Uterus (tissue), 4 donors: Measurements from ENCODE around the gene KIRREL3. TPM values are rescaled to one million over a fixed set of nuclear protein-coding genes. Genes with fewer than 3 reads are reported as not detected.

Source experiments
- DNase-seq, 2 donors: peaks; one replicate each; pipeline ENCODE4 v3.0.0-alpha.2; 2019 to 2020
- H3K27ac ChIP-seq, 2 donors: fragments of 200-600 bp; sonication (generic); 1 replicate in 1 of 2; 2 replicates in 1 of 2; pipeline ENCODE4 v1.5.1; 2016 to 2018
- H3K27me3 ChIP-seq, 2 donors: fragments of 200-600 bp; sonication (generic); one replicate each; pipeline ENCODE4 v1.5.1; 2018 to 2019; ENCODE audit warnings: control low read depth in 1 of 2
- H3K36me3 ChIP-seq, 2 donors: fragments of 200-600 bp; sonication (generic); one replicate each; pipeline ENCODE4 v1.5.1; 2019; ENCODE audit warnings: control low read depth in 1 of 2
- H3K4me1 ChIP-seq, 2 donors: fragments of 200-600 bp; sonication (generic); one replicate each; pipeline ENCODE4 v1.5.1; 2018 to 2019; ENCODE audit warnings: control low read depth in 1 of 2
- H3K4me3 ChIP-seq, 2 donors: fragments of 200-600 bp; sonication (generic); 1 replicate in 1 of 2; 2 replicates in 1 of 2; pipeline ENCODE4 v1.5.1; 2018 to 2019; ENCODE audit warnings: mild to moderate bottlenecking in 1 of 2
- H3K9me3 ChIP-seq, 2 donors: fragments of 200-600 bp; sonication (generic); one replicate each; pipeline ENCODE4 v1.5.1; 2019; ENCODE audit warnings: control low read depth in 1 of 2
- POLR2A ChIP-seq, 2 donors: fragments of 450-650 bp; IDR thresholded peaks; one replicate each; pipeline ENCODE4 v1.6.1; 2016; ENCODE audit warnings: antibody characterized with exemption in 2 of 2, mild to moderate bottlenecking in 1 of 2, moderate library complexity in 1 of 2
- intact Hi-C: fragments of 100-400 bp; cut with DNase I; formaldehyde crosslinking; loops from one replicate; pipeline ENCODE4 v1.15.1; 2023; ENCODE audit warnings: low total_unique reads
- total RNA-seq, 4 donors: library from RNA; depleted of rRNA in 3 of 4; stranded (reverse); fragments of >200 nt in 3 of 4; gene quantifications; one replicate each; pipeline versions ENCODE4 v1.1.0 to v1.2.4, GENCODE V29; 2014 to 2023
- TF ChIP-seq, protein P1 (sequence below), 4 experiments: fragments of 200-600 bp in 2 of 4; fragments of 450-650 bp in 2 of 4; sonication (generic) in 2 of 4; IDR thresholded peaks; one replicate each; pipeline ENCODE4 v1.5.1; 2016 to 2019; ENCODE audit warnings: antibody characterized with exemption in 4 of 4, mild to moderate bottlenecking in 2 of 4, moderate library complexity in 1 of 4
- donor health status: DM: yes; HTN: yes; CAD: no.

Gene KIRREL3
- total RNA-seq, 4 donors from 2014 or later: 10.0 TPM; not detected in 3

GRCh38 chr11:126824035-126824607 is 176.4 kb downstream of the KIRREL3 start:
- intact Hi-C loops: no loop called here
- no peaks in the 10 kb centered on the region for H3K9me3 ChIP-seq
- H3K36me3 ChIP-seq: no peaks in the 10 kb centered on the region
- H3K27ac ChIP-seq: no peak overlapping the region
- no peaks in the 10 kb centered on the region for H3K4me1 ChIP-seq
- no peak overlapping the region for H3K4me3 ChIP-seq
- H3K27me3 ChIP-seq: no peaks in the 10 kb centered on the region
- no peak for DNase-seq
- TF ChIP-seq POLR2A (IDR thresholded peaks at IDR 0.05): no peak
- TF ChIP-seq, protein P1, sequence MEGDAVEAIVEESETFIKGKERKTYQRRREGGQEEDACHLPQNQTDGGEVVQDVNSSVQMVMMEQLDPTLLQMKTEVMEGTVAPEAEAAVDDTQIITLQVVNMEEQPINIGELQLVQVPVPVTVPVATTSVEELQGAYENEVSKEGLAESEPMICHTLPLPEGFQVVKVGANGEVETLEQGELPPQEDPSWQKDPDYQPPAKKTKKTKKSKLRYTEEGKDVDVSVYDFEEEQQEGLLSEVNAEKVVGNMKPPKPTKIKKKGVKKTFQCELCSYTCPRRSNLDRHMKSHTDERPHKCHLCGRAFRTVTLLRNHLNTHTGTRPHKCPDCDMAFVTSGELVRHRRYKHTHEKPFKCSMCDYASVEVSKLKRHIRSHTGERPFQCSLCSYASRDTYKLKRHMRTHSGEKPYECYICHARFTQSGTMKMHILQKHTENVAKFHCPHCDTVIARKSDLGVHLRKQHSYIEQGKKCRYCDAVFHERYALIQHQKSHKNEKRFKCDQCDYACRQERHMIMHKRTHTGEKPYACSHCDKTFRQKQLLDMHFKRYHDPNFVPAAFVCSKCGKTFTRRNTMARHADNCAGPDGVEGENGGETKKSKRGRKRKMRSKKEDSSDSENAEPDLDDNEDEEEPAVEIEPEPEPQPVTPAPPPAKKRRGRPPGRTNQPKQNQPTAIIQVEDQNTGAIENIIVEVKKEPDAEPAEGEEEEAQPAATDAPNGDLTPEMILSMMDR (IDR thresholded peaks at IDR 0.05): no peak

GRCh38 chr11:126823274-126823673 is 177.3 kb downstream of the KIRREL3 start:
- no peak for TF ChIP-seq POLR2A (IDR thresholded peaks at IDR 0.05)
- TF ChIP-seq, protein P1 (IDR thresholded peaks at IDR 0.05): no peak
- intact Hi-C loops: no loop called here
- no peaks in the 10 kb centered on the region for H3K4me1 ChIP-seq
- no peak for DNase-seq
- H3K27me3 ChIP-seq: no peaks in the 10 kb centered on the region
- no peaks in the 10 kb centered on the region for H3K36me3 ChIP-seq
- no peaks in the 10 kb centered on the region for H3K9me3 ChIP-seq
- no peak overlapping the region for H3K4me3 ChIP-seq
- H3K27ac ChIP-seq: no peak overlapping the region

- Histone ChIP-seq H3K27ac (no peak overlapping the region), H3K9me3 (no peaks in the 10 kb centered on the region), H3K4me1 (no peaks in the 10 kb centered on the region), H3K36me3 (no peaks in the 10 kb centered on the region), H3K27me3 (no peaks in the 10 kb centered on the region), H3K4me3 (no peak overlapping the region)
- TF ChIP-seq, protein P1 (IDR thresholded peaks at IDR 0.05): no peak
- no peak for TF ChIP-seq POLR2A (IDR thresholded peaks at IDR 0.05)
- intact Hi-C loops: no loop called here
- DNase-seq: no peak
Observed at GRCh38 chr11:126821827-126822226, 178.7 kb downstream of the KIRREL3 start.

DNA sequence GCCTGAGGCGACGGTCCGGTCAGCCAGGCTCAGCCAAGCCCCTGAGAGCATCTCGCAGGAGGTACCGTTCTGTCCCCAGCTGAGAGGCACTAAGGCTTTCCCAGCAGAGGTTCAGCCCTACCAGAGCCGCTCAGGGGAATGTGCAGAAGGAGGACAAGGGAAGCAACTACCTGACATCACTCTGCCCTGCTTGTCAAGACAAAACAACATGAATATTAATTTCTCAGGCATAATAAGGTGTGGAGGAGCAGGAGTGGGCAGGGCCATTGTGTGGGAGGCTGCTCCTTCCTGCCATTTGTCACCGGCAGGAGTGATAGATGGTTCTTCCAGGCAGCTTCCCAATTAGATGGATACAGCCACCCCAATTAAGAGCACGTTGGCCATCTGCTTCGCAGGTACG is 181.4 kb downstream of the KIRREL3 start:
- intact Hi-C loops: no loop called here
- no peak overlapping the region for H3K27ac ChIP-seq
- H3K36me3 ChIP-seq: no peaks in the 10 kb centered on the region
- no peaks in the 10 kb centered on the region for H3K9me3 ChIP-seq
- no peak overlapping the region for H3K4me3 ChIP-seq
- H3K4me1 ChIP-seq: no peaks in the 10 kb centered on the region
- no peaks in the 10 kb centered on the region for H3K27me3 ChIP-seq
- DNase-seq: no peak
- TF ChIP-seq POLR2A (IDR thresholded peaks at IDR 0.05): no peak
- TF ChIP-seq, protein P1 (IDR thresholded peaks at IDR 0.05): no peak

DNA sequence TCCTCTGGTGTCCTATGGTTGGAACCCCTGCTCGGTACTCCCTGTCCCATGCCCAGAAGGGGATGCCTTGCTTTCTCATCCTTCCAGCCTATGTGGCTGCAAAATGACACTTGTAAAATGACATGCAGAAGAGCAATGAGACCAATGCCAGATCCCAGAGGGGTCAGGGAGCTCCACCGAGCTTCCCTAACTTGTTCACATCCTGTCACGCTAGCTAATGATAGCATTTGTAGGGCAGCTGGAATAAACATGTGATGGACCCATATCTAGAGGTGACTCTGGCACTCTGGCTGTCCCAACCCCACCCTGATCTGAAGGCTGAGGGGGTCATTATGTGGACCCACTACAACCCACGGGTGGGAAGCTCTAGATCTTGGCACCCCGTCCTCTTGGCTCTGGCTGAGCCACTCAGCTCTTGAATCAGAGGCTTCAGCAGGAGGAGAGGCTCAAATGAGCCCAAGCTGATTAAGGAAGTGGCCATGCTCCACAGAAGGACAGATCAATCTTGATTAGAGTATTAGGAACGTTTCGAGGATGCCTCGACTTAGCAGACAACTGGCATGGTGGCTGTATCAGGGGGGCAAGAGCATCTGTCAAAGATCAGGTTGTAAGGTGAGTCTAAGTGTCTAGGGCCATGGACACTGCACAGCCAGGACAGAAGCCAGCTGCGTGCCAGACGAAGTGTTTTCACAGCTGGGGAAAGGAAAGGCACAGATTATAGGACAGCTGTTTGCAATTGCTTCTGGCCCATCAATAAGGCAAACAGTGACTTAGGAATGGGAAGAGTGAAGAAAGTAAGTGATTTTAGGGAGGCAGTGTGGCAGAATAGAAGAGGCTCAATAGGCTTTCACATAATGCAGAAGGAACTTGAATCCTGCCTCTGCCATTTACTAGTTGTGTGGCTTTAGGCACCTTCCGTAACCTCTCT is 182.8 kb downstream of the KIRREL3 start:
- intact Hi-C loops: no loop called here
- no peak overlapping the region for H3K27ac ChIP-seq
- no peaks in the 10 kb centered on the region for H3K36me3 ChIP-seq
- H3K9me3 ChIP-seq: no peaks in the 10 kb centered on the region
- no peak for DNase-seq
- H3K27me3 ChIP-seq: no peaks in the 10 kb centered on the region
- TF ChIP-seq, protein P1 (IDR thresholded peaks at IDR 0.05): no peak
- no peak for TF ChIP-seq POLR2A (IDR thresholded peaks at IDR 0.05)
- no peak overlapping the region for H3K4me3 ChIP-seq
- no peaks in the 10 kb centered on the region for H3K4me1 ChIP-seq
